Measurements from ENCODE around the gene FANCC. TPM values are rescaled to one million over a fixed set of nuclear protein-coding genes. Genes with fewer than 3 reads are reported as not detected.

The FANCC gene
- total RNA-seq, 1 experiment from 2014 or later = 14.6 TPM

DNA sequence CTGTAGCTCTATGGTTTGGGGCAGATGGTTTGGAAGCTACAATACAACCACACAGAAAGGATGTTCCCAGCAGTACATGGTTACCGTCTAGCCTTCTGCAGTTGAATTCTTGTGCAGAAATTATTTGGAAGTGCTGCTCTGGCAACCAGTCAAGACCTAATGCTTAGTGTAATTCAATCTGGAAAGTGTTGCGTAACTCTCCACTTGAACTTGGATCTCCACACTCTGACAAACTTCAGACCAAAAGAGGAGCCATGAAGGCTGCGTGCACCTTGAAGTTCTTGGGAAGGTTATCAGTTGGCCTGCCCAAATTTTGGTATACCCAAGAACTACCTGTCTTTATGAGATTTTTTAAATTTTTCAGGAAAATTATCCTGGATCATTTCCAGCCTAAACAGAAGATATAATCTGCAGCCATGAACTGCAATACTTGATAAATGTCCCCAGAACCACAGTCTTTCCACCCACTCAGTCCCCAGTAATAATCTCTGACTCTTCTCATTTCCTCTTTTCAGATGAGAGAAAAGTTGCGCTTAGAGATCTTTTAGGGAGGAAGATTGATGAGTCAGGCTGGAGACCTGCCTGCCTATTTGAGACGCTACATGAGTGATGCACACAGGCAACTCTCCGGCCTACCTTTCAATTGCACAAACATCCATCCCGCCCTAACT lies 159.9 kb downstream of the FANCC start:
- DNase-seq (ENCODE audit: extremely low read depth, low read depth) = no peak

GRCh38 chr9:95156074-95156473 lies 161.4 kb downstream of the FANCC start:
- DNase-seq (ENCODE audit: extremely low read depth, low read depth) = no peak

GRCh38 chr9:95155220-95155619 lies 162.3 kb downstream of the FANCC start:
- no peak for DNase-seq (ENCODE audit: extremely low read depth, low read depth)

DNA sequence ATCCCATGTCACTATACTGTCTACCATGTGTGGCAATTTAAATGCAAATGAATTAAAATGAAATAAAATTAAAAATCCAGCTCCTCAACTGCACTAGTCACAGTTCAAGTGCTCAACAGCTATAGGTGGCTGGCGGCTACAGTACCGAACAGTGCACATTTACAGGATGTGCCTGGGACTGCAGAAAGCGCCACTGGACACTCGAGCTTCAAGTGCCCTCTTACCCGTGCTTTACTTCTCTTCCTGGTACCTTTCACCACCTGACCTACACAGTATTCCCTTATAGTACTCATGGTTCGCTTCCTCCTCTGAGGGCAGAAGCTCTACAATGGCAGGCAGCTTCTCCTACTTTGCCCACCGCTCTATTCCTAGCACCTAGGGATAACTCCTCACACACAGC lies 166.6 kb downstream of the FANCC start:
- DNase-seq (ENCODE audit: extremely low read depth, low read depth) = no peak

GRCh38 chr9:95148208-95148520 lies 169.3 kb downstream of the FANCC start:
- no peak for DNase-seq (ENCODE audit: extremely low read depth, low read depth)

- no peak for DNase-seq (ENCODE audit: extremely low read depth, low read depth)
Measured at GRCh38 chr9:95147452-95148207, 169.9 kb downstream of the FANCC start.

GRCh38 chr9:95143591-95144561 lies 173.6 kb downstream of the FANCC start:
- DNase-seq (ENCODE audit: extremely low read depth, low read depth) = no peak

DNA sequence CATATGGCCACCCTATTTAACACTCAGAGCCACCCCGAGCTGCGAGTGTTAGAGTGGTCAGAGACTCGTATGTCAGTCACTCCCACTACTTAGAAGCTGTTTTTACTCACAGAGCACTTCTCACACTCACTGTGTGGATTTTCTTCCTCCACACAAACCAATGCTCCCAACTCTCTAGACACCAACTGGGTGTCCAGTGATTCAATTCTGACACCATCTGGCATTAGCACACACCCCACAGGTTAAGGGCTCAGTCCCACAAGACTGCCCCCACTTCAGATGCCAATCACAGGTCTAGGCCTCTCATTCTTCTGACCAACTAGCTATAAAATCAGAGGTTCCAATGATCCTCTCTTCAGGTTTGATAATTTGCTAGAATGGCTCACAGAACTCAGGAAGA lies 174.8 kb downstream of the FANCC start:
- DNase-seq (ENCODE audit: extremely low read depth, low read depth) = no peak

- DNase-seq (ENCODE audit: extremely low read depth, low read depth) = no peak
Measured at GRCh38 chr9:95142315-95142714, 175.2 kb downstream of the FANCC start.

GRCh38 chr9:95140821-95141220 lies 176.7 kb downstream of the FANCC start:
- no peak for DNase-seq (ENCODE audit: extremely low read depth, low read depth)

GRCh38 chr9:95139126-95139525 lies 178.4 kb downstream of the FANCC start:
- DNase-seq (ENCODE audit: extremely low read depth, low read depth) = no peak

DNA sequence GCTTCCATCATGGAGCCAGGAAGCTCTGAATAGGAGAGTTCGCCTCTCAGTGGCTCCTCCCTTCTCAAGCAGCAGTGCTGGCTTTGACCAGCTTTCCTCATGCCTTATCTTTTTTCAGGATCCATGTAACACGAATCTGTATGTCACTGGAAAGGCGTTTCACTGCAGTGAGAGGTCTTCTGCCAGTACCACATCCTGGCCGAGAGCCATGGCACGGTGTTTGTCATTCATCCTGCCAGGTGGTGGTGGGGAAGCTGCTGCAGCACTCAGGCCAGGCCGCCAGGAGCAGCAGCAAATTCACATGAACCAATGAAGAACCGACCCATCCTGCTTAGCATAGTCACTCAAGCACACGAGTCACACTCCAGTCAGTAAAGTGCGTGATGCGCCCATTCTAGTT lies 179.0 kb downstream of the FANCC start:
- no peak for DNase-seq (ENCODE audit: extremely low read depth, low read depth)

DNA sequence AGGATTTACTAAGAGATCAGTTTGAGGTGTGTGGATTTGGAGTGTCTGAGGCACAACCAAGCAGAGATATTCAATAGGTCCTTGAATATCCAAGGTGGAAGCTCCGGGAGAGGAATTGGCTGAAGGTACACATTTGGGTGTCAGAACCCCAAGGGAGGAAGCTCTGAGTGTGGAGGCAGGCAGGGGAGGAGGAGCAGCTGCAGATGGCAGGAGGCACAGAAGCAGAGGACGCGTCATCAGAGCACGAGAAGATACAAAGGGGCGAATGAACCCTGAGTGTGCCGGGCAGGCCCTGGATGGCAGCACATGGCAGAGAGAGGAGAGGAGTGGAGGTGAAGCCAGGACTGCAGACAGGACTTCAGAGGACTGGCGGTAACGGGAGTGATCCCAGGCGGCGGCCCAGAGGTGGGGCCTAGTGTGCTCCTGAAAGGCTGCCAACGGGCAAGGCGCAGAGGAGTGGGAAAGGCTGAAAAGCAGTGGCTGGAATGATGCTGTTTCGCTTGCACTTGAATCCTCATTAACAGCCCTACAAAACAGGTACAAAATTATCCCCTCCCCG lies 179.8 kb downstream of the FANCC start:
- no peak for DNase-seq (ENCODE audit: extremely low read depth, low read depth)

DNA sequence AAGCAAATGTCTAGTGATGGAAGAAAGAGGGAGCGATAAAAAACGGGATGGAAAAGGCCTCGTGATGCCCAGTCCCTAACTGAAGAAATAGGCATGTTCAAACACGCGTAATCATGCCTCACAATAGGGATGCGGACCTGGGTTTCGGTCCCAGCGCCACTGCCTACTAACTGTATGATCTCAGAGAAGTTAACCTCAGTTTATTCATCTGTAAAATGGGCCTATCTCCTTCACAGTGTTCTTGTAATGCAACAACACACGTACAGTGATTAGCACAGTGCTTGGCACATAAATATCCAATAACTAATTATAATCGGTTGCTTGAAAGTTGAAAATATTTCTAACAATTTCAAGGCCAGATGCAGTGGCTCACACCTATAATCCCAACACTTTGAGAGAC lies 181.8 kb downstream of the FANCC start:
- DNase-seq (ENCODE audit: extremely low read depth, low read depth) = no peak

GRCh38 chr9:95134457-95134881 lies 183.0 kb downstream of the FANCC start:
- no peak for DNase-seq (ENCODE audit: extremely low read depth, low read depth)

GRCh38 chr9:95133325-95133705 lies 184.2 kb downstream of the FANCC start:
- no peak for DNase-seq (ENCODE audit: extremely low read depth, low read depth)

- DNase-seq (ENCODE audit: extremely low read depth, low read depth) = no peak
Measured at GRCh38 chr9:95132366-95133324, 184.9 kb downstream of the FANCC start.

DNA sequence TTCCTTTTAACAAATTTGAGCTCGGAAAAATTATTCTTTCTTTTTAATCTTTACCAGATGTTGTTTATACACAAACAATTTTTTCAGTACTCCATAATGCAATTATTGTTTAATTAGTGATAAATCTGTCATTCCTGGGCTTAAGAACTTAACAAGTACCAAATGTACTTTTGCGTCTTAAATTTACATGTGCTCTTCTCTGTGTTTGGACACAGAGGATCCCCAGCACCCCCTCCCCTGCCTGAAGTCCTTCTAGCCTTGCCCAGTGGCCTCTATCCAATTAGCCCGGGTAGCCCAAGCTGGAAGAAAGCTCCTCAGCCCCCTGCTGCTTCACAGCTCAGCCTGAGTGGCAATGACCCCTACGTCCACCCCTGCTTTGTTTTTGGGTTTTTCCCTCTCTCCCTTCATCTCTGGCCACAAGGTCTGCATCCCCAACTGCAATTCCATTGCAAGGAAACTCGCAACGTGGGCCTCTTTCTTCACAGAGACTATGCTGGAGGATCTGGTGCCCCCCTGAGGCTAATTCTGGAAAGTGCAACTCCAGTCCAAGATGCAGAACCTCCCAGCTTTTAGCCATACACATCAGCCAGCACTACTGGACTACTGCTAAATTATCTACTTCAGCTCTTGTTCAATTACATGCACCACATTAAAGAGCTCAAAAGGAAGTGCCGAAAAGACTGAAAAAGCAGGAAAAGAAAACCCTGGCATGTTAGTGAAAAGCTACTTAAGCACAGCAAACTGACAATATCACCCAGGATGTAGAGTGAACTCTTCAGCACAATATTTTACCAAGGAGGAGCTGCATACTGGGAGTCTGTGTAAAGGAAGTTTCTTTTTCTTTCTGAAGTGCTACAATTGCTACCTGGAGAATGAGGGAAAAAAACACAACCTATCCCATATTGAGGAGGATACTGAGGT lies 186.2 kb downstream of the FANCC start:
- DNase-seq (ENCODE audit: extremely low read depth, low read depth) = peak; percentile 64

GRCh38 chr9:95130484-95130883 lies 187.0 kb downstream of the FANCC start:
- DNase-seq (ENCODE audit: extremely low read depth, low read depth) = no peak
